Lower lobe of right lung (tissue), 2 donors: Measurements from ENCODE around the gene THOP1. TPM values are rescaled to one million over a fixed set of nuclear protein-coding genes. Genes with fewer than 3 reads are reported as not detected.

Source experiments
- ATAC-seq, 2 donors: fragments of 200-7000 bp; cut with Tn5 transposase; one replicate each; pipeline ENCODE4 v1.9.1; 2020 to 2022; ENCODE audit warnings: mild to moderate bottlenecking in 2 of 2, moderate library complexity in 2 of 2
- DNase-seq: peaks from one replicate; pipeline ENCODE4 v3.0.0-alpha.2; 2020
- H3K27ac ChIP-seq: fragments of 200-600 bp; one replicate; pipeline ENCODE4 v1.8.0; 2022
- H3K27me3 ChIP-seq: fragments of 200-600 bp; one replicate; pipeline ENCODE4 v1.8.0; 2022; ENCODE audit warnings: low read depth
- H3K36me3 ChIP-seq: fragments of 200-600 bp; one replicate; pipeline ENCODE4 v1.8.0; 2022; ENCODE audit warnings: mild to moderate bottlenecking
- H3K4me1 ChIP-seq: fragments of 200-600 bp; one replicate; pipeline ENCODE4 v1.8.0; 2022
- H3K4me3 ChIP-seq: fragments of 200-600 bp; one replicate; pipeline ENCODE4 v1.8.0; 2022; ENCODE audit warnings: mild to moderate bottlenecking
- H3K9me3 ChIP-seq: fragments of 200-600 bp; one replicate; pipeline ENCODE4 v1.8.0; 2022
- intact Hi-C: fragments of 100-400 bp; cut with DNase I; formaldehyde crosslinking; loops from one replicate; pipeline ENCODE4 v1.11.0; 2022
- total RNA-seq: library from RNA; stranded (reverse); fragmentation: NEBNext Ultra II Directional; extraction: Animal tissue kit (Norgen Biotek cat#: 25700); gene quantifications from one replicate; pipeline ENCODE4 v1.2.1, GENCODE V29; 2021
- TF ChIP-seq, protein P1 (sequence below): fragments of 200-600 bp; IDR thresholded peaks from one replicate; pipeline ENCODE4 v1.8.0; 2022; ENCODE audit warnings: antibody characterized with exemption, mild to moderate bottlenecking
- donor health status: DM: no; HTN: yes; CAD: no; lungs with severe emphysema.

Gene THOP1
- total RNA-seq, 1 donor from 2014 or later = 34.9 TPM

DNA sequence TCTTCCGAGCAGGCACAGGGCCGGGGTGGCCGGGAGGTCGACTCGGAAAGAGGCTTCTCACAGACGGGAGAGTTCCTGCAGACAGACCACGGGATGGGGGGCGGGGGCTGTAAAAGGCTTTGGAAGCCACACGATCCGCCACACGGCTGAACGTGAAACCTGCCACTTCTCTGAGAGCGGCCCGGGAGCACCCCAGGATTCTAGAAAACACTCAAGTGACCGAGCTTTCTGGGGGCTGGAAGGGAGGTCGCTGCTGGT lies 29.9 kb upstream of the THOP1 start:
- TF ChIP-seq, protein P1, sequence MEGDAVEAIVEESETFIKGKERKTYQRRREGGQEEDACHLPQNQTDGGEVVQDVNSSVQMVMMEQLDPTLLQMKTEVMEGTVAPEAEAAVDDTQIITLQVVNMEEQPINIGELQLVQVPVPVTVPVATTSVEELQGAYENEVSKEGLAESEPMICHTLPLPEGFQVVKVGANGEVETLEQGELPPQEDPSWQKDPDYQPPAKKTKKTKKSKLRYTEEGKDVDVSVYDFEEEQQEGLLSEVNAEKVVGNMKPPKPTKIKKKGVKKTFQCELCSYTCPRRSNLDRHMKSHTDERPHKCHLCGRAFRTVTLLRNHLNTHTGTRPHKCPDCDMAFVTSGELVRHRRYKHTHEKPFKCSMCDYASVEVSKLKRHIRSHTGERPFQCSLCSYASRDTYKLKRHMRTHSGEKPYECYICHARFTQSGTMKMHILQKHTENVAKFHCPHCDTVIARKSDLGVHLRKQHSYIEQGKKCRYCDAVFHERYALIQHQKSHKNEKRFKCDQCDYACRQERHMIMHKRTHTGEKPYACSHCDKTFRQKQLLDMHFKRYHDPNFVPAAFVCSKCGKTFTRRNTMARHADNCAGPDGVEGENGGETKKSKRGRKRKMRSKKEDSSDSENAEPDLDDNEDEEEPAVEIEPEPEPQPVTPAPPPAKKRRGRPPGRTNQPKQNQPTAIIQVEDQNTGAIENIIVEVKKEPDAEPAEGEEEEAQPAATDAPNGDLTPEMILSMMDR = no peak
- intact Hi-C loops = no loop called here
- Histone ChIP-seq H3K4me3 (no peak overlapping the region), H3K27ac (no peak overlapping the region), H3K4me1 (no peaks in the 10 kb centered on the region), H3K9me3 (no peaks in the 10 kb centered on the region), H3K27me3 (no peaks in the 10 kb centered on the region), H3K36me3 (peaks cover 71% of the 10 kb centered on the region)
- ATAC-seq (no peak), DNase-seq (no peak)

DNA sequence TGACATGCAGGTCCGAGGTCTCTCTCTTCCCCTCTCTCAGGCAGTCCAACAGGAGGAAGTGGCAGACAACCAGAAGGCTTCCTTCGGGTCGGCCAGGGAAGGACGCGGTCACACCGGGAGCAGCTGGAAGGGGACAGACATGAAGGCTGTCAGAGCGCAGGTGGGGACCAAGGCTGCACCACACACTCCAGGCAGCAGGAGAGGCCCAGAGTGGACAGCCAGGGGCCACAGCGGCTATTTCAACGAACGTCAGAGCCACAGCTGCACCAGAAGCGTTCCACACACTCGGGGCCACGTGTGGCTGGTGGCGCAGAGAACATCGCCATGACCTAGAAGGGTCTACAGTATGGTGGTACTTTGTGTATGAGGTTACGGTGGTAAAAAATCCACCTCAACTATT lies 29.5 kb upstream of the THOP1 start:
- H3K27ac ChIP-seq = no peak overlapping the region
- no peak for ATAC-seq
- H3K27me3 ChIP-seq = no peaks in the 10 kb centered on the region
- DNase-seq = no peak
- H3K4me3 ChIP-seq = no peak overlapping the region
- TF ChIP-seq, protein P1 = no peak
- intact Hi-C loops = no loop called here
- H3K4me1 ChIP-seq = no peaks in the 10 kb centered on the region
- peaks cover 75% of the 10 kb centered on the region for H3K36me3 ChIP-seq
- H3K9me3 ChIP-seq = no peaks in the 10 kb centered on the region

DNA sequence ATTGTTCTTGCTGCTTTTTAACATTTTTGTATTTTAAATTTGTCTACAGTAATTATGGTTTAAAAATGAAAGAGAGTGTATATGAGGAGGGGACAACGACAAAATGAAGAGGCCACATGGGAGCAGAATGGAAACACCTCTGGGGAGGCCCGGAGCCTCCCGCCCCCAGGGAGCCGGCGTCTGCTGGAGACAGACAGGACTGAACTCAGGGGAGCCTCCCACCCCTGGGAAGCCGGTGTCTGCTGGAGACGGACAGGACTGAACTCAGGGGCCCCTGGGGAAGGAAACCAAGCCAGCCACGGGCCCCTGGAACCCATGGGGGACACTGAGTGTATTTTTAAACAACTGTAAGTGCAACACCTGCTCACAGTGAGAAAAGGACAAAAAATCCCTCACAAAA lies 28.8 kb upstream of the THOP1 start:
- intact Hi-C loops = no loop called here
- ATAC-seq = no peak
- Histone ChIP-seq H3K9me3 (no peaks in the 10 kb centered on the region), H3K27me3 (no peaks in the 10 kb centered on the region), H3K4me1 (no peaks in the 10 kb centered on the region), H3K36me3 (peaks cover 82% of the 10 kb centered on the region), H3K27ac (no peak overlapping the region), H3K4me3 (no peak overlapping the region)
- DNase-seq = no peak
- TF ChIP-seq, protein P1 = no peak

DNA sequence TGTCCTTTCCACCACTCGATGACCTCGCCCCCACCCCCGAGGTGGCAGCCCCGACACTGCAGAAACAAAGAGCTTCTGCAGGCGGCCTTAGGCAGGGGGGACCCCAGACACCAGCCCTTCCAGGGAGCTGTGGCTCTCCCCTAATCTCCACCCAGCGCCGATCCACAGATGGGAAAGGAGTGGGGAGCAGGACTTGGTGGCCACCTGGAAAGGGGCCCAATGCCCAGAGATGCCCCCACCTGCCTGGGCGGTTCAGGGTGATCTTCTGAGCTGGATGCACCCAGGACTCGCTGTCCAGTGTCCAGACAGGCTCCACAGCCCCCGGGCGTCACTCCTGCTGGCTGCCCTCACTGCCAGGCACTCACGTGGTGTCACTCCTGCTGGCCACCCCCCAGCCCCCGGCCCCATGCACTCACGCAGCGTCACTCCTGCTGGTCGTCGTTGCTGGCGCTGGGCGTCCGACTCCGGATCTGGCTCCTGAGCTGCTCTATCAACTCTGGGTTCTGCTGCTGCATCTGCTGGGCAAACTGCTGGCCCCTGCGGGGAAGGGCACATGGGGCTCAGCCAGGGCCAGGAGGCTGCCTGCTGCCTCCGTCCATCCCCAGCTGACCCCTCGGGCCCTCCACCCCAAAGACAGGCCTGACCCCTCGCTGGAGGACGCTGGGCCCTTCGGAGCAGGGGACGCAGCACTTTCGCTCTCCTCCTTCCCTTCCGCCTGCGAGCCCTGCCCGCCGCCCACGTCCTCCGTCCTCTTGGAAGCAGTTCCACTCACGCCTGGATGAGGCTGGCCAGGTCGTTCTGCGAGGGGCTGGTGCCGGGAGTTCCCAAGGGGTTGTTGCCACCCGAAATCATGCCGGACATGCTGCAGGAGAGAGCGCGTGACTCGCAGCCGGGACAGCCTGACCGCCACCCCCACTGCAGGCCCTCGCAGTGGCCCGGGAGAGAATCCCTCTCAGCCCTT lies 28.1 kb upstream of the THOP1 start:
- H3K4me1 ChIP-seq = no peaks in the 10 kb centered on the region
- peaks cover 88% of the 10 kb centered on the region for H3K36me3 ChIP-seq
- TF ChIP-seq, protein P1 = no peak
- no peaks in the 10 kb centered on the region for H3K9me3 ChIP-seq
- ATAC-seq (no peak), DNase-seq (no peak)
- H3K4me3 ChIP-seq = no peak overlapping the region
- intact Hi-C loops = no loop called here
- no peak overlapping the region for H3K27ac ChIP-seq
- no peaks in the 10 kb centered on the region for H3K27me3 ChIP-seq

DNA sequence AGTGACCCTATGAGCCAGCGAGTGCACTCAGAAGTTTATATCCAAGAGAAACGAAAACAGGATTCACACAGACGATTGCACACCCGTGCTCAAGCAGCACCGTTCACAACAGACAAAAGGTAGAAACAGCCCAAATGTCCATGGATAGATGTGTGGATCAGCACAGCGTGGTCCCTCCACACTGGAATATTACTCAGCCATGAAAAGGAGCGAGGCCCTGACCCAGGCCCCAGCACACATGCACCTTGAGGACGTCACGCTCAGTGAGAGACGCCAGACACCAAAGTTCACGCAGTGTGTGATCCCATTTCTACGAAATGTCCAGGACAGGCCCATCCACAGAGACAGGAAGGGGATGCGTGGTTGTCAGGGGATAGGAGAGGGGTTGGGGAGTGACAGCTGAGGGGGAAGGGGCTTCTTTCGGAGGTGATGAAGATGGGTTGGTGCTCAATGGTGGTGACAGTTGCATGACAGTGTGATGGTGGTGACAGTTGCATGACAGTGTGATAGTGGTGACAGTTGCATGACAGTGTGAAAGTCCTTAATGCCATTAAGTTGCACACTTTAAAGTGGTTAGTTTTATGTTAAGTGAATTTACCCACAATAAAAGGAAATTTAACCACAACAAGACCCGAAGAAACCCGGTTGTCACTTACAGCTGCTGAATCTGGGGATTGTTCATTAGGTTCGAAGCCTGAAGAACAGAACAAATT lies 26.5 kb upstream of the THOP1 start:
- Histone ChIP-seq H3K9me3 (no peaks in the 10 kb centered on the region), H3K27ac (no peak overlapping the region), H3K4me1 (no peaks in the 10 kb centered on the region), H3K27me3 (no peaks in the 10 kb centered on the region), H3K4me3 (no peak overlapping the region), H3K36me3 (peaks cover 95% of the 10 kb centered on the region)
- ATAC-seq = no peak
- TF ChIP-seq, protein P1 = no peak
- DNase-seq = no peak
- intact Hi-C loops = no loop called here
